ENCODE results near the gene BARHL2.

DNA sequence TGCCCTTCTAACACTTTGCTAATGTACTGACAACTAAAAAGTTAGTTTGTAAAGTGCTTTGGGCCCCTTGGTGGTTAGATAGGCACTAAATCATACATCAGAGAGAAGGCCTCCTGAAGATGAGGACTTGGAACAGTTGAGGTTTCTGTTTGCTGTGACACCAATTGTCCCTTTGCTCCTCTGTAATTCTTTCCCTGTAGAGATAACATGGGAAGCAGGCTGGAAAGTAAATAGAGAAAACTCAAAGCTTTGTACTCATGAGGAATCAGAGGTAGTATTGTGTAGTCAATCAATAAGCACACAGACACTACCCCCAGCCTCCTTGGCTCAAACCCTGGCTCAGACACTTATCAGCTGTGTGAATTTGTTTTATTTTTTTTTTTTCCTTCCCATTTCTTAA is 31.6 kb upstream of the BARHL2 start:
- TF ChIP-seq, protein P1, sequence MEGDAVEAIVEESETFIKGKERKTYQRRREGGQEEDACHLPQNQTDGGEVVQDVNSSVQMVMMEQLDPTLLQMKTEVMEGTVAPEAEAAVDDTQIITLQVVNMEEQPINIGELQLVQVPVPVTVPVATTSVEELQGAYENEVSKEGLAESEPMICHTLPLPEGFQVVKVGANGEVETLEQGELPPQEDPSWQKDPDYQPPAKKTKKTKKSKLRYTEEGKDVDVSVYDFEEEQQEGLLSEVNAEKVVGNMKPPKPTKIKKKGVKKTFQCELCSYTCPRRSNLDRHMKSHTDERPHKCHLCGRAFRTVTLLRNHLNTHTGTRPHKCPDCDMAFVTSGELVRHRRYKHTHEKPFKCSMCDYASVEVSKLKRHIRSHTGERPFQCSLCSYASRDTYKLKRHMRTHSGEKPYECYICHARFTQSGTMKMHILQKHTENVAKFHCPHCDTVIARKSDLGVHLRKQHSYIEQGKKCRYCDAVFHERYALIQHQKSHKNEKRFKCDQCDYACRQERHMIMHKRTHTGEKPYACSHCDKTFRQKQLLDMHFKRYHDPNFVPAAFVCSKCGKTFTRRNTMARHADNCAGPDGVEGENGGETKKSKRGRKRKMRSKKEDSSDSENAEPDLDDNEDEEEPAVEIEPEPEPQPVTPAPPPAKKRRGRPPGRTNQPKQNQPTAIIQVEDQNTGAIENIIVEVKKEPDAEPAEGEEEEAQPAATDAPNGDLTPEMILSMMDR (optimal IDR thresholded peaks at IDR 0.05 in 1 of 3, IDR thresholded peaks at IDR 0.05 in 1 of 3, conservative IDR thresholded peaks at IDR 0.05 in 1 of 3; ENCODE audit: extremely low read depth in 1 of 3, insufficient read depth in 2 of 3, low read length in 3 of 3) = no peak
- no peak for TF ChIP-seq EZH2 (IDR thresholded peaks at IDR 0.05; ENCODE audit: low read length)

All from keratinocyte (primary cell).